Hepatocyte (in vitro differentiated cells): ENCODE measurements around the gene NTSR1.

Source experiments
- CTCF ChIP-seq: fragments of 200-600 bp; sonication (generic); IDR thresholded peaks from 2 replicates; pipeline ENCODE4 v1.5.1; 2016; ENCODE audit warnings: antibody characterized with exemption, mild to moderate bottlenecking; ENCODE audit not compliant: poor library complexity
- EZH2 ChIP-seq: fragments of 200-600 bp; sonication (generic); IDR thresholded peaks from 2 replicates; pipeline ENCODE4 v1.6.1; 2016; ENCODE audit warnings: antibody characterized with exemption, mild to moderate bottlenecking, borderline replicate concordance
- EZH2phosphoT487 ChIP-seq: fragments of 200-600 bp; sonication (generic); IDR thresholded peaks from one replicate; pipeline ENCODE4 v1.6.1; 2018; ENCODE audit warnings: antibody characterized with exemption, mild to moderate bottlenecking, low read depth, moderate library complexity; ENCODE audit not compliant: unreplicated experiment, severe bottlenecking

DNA sequence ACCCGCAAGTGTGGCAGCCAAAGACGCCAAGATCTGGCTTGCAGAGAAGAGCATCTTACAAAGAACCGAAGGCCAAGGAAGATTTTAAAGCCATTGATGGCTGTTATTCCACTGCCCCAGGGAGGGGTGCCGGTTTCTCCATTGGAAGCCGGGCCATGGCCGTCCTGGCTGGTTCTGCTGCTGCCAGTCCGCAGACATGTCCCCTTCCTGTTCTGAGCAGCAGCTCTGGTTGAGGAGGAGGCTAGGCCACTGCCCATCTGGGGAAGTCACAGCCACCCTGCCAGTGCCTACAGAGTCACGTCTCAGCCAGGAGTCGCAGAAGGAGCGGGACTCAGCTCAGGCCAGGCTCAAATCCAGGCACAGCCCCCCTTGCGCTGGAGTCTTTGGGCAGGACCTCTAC lies 45.0 kb downstream of the NTSR1 start:
- TF ChIP-seq CTCF, result no peak
- TF ChIP-seq EZH2phosphoT487, result no peak
- TF ChIP-seq EZH2, result no peak
